Measurements from ENCODE around the gene COBL. TPM values are rescaled to one million over a fixed set of nuclear protein-coding genes. Genes with fewer than 3 reads are reported as not detected.

COBL gene
- total and polyA plus RNA-seq, 10 of the 15 experiments (the other 5 are each of a cell fraction or from before 2014, with no cell fraction given): 0.21 TPM; not detected in 9

DNA sequence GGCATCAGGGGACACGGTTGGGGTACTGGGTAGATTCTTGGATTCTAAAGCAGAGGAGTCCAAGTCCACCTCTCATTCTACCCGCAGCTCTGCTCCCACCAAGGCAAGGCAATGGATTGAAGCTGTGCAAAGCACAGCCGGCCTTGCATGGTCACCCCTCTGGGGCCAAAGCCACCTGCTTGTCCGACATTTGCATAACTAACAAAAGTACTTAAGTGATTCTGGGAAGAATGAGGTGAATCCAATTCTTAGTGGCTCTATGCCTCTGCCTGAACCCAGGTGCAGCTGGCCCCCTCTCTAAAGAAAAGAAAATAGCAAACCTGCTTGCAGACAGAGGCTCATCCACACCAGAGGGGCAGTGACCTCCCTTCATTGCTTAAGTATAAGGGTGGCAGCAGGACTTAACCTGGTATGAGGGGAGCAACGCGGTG is 10.7 kb upstream of the COBL start (continued):
- TF ChIP-seq BCL11A (IDR thresholded peaks at IDR 0.05; ENCODE audit: low read depth, low read length) (no peak), MTA3 (IDR thresholded peaks at IDR 0.05; ENCODE audit: borderline replicate concordance, low read length) (no peak), PAX5 (IDR thresholded peaks at IDR 0.05; ENCODE audit: borderline replicate concordance, low read depth, low read length) (no peak), RCOR1 (conservative IDR thresholded peaks at IDR 0.05; ENCODE audit: low read depth, low read length) (no peak), NFYB (IDR thresholded peaks at IDR 0.05; ENCODE audit: insufficient read depth, low read depth, low read length) (no peak), NFYA (IDR thresholded peaks at IDR 0.05; ENCODE audit: borderline replicate concordance, low read depth, low read length) (no peak), SRF (IDR thresholded peaks at IDR 0.05; ENCODE audit: low read depth in 2 of 2, low read length in 2 of 2) (no peak), ZBED1 (IDR thresholded peaks at IDR 0.05; ENCODE audit: borderline replicate concordance) (no peak), WRNIP1 (IDR thresholded peaks at IDR 0.05; ENCODE audit: borderline replicate concordance, low read depth, low read length) (no peak), ZNF217 (IDR thresholded peaks at IDR 0.05) (no peak)
- TF ChIP-seq, protein P1, sequence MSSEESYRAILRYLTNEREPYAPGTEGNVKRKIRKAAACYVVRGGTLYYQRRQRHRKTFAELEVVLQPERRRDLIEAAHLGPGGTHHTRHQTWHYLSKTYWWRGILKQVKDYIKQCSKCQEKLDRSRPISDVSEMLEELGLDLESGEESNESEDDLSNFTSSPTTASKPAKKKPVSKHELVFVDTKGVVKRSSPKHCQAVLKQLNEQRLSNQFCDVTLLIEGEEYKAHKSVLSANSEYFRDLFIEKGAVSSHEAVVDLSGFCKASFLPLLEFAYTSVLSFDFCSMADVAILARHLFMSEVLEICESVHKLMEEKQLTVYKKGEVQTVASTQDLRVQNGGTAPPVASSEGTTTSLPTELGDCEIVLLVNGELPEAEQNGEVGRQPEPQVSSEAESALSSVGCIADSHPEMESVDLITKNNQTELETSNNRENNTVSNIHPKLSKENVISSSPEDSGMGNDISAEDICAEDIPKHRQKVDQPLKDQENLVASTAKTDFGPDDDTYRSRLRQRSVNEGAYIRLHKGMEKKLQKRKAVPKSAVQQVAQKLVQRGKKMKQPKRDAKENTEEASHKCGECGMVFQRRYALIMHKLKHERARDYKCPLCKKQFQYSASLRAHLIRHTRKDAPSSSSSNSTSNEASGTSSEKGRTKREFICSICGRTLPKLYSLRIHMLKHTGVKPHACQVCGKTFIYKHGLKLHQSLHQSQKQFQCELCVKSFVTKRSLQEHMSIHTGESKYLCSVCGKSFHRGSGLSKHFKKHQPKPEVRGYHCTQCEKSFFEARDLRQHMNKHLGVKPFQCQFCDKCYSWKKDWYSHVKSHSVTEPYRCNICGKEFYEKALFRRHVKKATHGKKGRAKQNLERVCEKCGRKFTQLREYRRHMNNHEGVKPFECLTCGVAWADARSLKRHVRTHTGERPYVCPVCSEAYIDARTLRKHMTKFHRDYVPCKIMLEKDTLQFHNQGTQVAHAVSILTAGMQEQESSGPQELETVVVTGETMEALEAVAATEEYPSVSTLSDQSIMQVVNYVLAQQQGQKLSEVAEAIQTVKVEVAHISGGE (CRISPR knock-in tag; IDR thresholded peaks at IDR 0.05): no peak

All from GM12878 (cell line).